Left ventricle myocardium superior (tissue), 1 donor: ENCODE measurements around the gene XAGE1A. TPM values are rescaled to one million over a fixed set of nuclear protein-coding genes. Genes with fewer than 3 reads are reported as not detected.
"Not testable (repeated sequence)": the region's sequence is repeated elsewhere in the genome, so short reads cannot be mapped to it uniquely, and the experiment has no call there.

Source experiments
- ATAC-seq: fragments of 200-7000 bp; cut with Tn5 transposase; one replicate; pipeline ENCODE4 v1.9.1; 2020; ENCODE audit warnings: mild to moderate bottlenecking, moderate library complexity
- DNase-seq: peaks from one replicate; pipeline ENCODE4 v3.0.0-alpha.2; 2020
- intact Hi-C: fragments of 100-400 bp; cut with micrococcal nuclease; formaldehyde crosslinking; loops from one replicate; pipeline ENCODE4 v1.11.0; 2022
- long read RNA-seq: library from polyadenylated mRNA; unstranded; transcript quantifications from one replicate; pipeline ENCODE4 v2.0.0, GENCODE V29; 2021
- total RNA-seq: library from RNA; stranded (reverse); fragmentation: NEBNext Ultra II Directional; extraction: Animal tissue kit (Norgen Biotek cat#: 25700); gene quantifications from one replicate; pipeline ENCODE4 v1.2.1, GENCODE V29; 2021
- donor health status: DM: no; HTN: yes; CAD: no; lungs with severe emphysema.

XAGE1A gene, protein sequence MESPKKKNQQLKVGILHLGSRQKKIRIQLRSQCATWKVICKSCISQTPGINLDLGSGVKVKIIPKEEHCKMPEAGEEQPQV
- not detected for total RNA-seq
- long read RNA-seq = 0 reads

DNA sequence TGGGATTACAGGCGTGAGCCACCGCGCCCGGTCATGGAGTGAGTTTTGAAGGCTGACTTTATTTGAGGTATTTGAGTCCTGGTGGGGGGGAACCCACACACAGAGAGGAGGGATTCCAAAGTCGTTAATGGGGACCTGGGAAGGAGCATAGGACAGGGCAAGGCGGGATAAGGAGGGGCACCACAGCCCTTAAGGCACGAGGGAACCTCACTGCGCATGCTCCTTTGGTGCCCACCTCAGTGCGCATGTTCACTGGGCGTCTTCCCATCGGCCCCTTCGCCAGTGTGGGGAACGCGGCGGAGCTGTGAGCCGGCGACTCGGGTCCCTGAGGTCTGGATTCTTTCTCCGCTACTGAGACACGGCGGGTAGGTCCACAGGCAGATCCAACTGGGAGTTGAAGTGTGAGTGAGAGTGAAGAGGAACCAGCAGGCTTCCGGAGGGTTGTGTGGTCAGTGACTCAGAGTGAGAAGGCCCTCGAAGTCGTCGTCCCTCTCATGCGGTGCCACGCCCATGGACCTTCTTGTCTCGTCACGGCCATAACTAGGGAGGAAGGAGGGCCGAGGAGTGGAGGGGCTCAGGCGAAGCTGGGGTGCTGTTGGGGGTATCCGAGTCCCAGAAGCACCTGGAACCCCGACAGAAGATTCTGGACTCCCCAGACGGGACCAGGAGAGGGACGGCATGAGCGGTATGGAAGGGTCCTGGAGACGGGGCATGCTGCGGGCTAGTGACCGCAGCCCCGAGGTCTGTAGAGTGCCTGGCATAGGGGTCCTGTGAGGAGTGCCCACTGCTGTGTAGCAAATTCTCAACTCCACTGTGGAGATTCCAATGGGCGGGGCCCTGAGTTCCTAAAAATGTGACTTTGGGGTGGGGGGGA is at the start of gene XAGE1A:
Gene XAGE1A, plus strand, starts transcription at position 264 of the 874 bp plus-strand sequence. CDS start 1,554 bp downstream, outside the sequence.
- intact Hi-C loops, ATAC-seq, DNase-seq: not testable (repeated sequence)

DNA sequence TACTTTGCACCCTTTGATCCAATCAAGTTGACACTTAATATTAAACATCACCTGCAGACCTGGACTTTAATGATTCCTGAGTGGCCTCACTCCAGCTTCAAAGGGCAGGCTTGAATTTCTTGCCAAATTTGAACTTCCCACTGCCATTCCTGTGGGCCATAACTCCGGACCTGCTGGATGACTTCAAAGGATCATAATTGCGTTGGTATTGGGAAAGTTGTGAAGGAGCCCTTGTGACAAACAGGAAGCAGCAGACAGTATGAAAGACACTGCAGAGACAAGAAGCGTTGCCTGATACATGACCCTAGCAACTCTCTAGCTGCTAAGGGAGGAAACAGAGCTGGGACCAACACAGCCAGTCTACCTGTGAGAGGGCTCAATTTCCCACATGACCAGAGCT is 43.6 kb upstream of the XAGE1A start:
- DNase-seq, intact Hi-C loops, ATAC-seq: not testable (repeated sequence)

DNA sequence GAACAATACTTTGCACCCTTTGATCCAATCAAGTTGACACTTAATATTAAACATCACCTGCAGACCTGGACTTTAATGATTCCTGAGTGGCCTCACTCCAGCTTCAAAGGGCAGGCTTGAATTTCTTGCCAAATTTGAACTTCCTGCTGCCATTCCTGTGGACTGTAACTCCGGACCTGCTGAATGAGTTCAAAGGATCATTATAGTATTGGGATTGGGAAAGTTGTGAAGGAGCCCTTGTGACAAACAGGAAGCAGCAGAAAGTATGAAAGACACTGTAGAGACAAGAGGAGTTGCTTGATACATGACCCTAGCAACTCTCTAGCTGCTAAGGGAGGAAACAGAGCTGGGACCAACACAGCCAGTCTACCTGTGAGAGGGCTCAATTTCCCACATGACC is 24.3 kb upstream of the XAGE1A start:
- not testable (repeated sequence) for DNase-seq, ATAC-seq

DNA sequence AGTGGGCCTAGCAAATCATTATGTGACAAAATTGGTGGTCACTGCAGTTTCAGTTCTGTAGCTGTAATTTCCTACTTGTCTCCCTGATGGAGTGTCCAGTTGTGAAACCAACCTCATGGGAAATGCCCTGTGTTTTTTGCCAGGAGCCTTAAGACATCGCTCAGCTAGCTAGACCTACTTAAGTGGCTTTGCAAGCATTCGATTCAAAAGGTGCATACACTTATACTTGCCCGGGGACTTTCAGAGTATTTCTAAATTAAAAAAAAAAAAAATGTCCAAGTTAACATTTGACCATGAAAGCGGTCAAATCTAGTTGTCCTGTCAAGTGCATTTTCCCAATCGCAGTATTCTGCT is 788 bp downstream of the XAGE1A start:
- DNase-seq, intact Hi-C loops, ATAC-seq: not testable (repeated sequence)

More for the DNA sequence above, 24.3 kb upstream of the XAGE1A start:
- intact Hi-C loops = not testable (repeated sequence)

DNA sequence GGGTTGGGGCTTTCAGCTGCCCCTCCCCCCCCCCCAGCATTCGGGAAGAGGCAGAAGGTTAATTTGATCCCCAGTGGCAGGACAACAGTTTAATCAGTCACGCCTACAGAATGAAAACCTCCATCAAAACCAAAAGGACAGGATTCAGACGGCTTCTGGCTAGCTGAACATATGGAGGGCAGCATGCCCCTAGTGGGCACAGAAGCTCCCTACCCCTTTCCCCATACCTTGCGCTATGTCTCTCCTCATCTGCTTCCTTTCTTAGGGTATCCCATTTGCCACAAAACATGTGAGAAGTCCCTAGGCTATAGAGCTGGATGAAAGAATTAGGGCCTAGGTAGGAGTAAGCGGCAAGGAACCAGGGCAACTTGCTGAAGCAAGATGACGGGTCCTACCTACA is 5.8 kb downstream of the XAGE1A start:
- DNase-seq, intact Hi-C loops, ATAC-seq: not testable (repeated sequence)

DNA sequence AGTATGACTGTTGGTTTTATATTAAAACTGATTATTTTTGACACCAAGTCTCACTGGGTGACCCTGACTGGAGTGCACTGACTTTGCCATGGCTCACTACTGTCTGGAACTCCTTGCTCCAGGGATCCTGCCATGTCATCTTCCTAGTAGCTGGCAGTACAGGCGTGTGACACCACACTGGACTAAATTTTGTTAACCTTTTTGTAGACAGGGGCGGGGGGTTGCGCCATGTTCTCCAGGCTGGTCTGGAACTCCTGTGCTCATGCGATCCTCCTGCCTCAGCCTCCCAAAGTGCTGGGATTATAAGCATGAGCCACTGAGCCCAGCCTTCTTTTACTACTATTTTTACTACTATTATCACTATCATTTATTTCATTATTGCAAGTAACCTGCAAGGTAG is 8.9 kb downstream of the XAGE1A start:
- DNase-seq (no peak), ATAC-seq (no peak)
- intact Hi-C loops = no loop called here

DNA sequence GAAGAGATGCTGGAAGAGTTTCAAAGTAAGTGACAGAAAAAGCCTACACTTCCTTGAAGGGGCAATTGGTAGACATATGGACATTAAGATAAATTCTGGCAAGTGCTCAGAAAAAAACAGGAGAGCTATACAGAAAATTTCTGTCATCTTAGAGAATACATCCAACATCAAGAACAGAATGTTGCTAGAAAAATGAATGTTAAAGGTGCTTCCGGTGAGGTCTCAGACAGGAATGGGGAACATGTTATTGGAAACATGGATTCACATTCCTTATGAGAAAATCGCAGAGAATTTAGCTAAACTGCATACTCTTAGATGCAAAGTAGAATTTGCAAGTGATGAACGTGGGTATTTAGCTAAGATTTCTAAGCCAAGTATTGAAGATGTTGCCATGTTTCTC is 11.7 kb downstream of the XAGE1A start:
- ATAC-seq (no peak), DNase-seq (no peak)
- intact Hi-C loops = no loop called here

DNA sequence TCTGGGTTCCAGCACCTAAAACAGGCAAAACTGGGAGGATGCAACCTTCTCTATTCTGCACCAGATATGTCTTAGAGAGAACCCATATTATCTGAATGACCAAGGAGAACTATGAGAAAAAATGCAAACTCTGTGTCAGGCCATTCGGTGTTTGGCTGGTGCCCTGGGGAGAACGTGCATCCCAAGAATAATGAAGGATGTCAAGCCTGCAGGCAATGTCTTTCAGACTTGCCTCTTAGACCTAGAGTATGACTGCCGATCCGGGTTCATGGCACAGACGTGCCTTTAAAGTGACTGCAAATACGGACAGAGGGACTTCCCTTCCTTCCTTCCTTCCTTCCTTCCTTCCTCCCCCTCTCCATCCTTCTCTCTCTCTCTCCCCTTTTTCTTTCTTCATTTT is 14.3 kb downstream of the XAGE1A start:
- no peak for DNase-seq
- intact Hi-C loops = no loop called here
- ATAC-seq = no peak

DNA sequence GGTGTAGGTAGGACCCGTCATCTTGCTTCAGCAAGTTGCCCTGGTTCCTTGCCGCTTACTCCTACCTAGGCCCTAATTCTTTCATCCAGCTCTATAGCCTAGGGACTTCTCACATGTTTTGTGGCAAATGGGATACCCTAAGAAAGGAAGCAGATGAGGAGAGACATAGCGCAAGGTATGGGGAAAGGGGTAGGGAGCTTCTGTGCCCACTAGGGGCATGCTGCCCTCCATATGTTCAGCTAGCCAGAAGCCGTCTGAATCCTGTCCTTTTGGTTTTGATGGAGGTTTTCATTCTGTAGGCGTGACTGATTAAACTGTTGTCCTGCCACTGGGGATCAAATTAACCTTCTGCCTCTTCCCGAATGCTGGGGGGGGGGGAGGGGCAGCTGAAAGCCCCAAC is 15.5 kb downstream of the XAGE1A start:
- DNase-seq, ATAC-seq, intact Hi-C loops: not testable (repeated sequence)

DNA sequence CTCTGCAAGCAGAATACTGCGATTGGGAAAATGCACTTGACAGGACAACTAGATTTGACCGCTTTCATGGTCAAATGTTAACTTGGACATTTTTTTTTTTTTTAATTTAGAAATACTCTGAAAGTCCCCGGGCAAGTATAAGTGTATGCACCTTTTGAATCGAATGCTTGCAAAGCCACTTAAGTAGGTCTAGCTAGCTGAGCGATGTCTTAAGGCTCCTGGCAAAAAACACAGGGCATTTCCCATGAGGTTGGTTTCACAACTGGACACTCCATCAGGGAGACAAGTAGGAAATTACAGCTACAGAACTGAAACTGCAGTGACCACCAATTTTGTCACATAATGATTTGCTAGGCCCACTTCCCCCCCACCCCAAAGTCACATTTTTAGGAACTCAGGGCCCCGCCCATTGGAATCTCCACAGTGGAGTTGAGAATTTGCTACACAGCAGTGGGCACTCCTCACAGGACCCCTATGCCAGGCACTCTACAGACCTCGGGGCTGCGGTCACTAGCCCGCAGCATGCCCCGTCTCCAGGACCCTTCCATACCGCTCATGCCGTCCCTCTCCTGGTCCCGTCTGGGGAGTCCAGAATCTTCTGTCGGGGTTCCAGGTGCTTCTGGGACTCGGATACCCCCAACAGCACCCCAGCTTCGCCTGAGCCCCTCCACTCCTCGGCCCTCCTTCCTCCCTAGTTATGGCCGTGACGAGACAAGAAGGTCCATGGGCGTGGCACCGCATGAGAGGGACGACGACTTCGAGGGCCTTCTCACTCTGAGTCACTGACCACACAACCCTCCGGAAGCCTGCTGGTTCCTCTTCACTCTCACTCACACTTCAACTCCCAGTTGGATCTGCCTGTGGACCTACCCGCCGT is 20.7 kb downstream of the XAGE1A start:
- intact Hi-C loops, DNase-seq, ATAC-seq: not testable (repeated sequence)

DNA sequence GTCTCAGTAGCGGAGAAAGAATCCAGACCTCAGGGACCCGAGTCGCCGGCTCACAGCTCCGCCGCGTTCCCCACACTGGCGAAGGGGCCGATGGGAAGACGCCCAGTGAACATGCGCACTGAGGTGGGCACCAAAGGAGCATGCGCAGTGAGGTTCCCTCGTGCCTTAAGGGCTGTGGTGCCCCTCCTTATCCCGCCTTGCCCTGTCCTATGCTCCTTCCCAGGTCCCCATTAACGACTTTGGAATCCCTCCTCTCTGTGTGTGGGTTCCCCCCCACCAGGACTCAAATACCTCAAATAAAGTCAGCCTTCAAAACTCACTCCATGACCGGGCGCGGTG is 21.3 kb downstream of the XAGE1A start, which contains the start of gene XAGE1B:
Gene XAGE1B, minus strand, starts transcription at position 77 of the 339 bp plus-strand sequence. CDS start 1,536 bp downstream, outside the sequence.
- intact Hi-C loops = not testable (repeated sequence)

DNA sequence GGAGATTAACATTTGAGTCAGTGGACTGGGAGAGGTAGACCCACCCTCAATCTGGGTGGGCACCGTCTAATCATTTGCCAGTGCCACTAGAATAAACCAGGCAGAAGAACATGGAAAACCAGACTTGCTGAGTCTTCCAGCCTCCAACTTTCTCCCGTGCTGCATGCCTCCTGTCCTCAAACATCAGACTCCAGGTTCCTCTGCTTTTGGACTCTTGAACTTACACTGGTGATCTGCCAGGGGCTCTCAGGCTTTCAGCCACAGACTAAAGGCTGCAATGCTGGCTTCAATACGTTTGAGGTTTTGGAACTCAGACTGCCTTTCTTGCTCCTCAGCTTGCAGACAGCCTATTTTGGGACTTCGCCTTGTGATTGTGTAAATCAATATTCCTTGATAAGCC is 45.4 kb downstream of the XAGE1A start:
- intact Hi-C loops, DNase-seq, ATAC-seq: not testable (repeated sequence)

More for the DNA sequence above, 21.3 kb downstream of the XAGE1A start, which contains the start of gene XAGE1B:
- not testable (repeated sequence) for DNase-seq, ATAC-seq

DNA sequence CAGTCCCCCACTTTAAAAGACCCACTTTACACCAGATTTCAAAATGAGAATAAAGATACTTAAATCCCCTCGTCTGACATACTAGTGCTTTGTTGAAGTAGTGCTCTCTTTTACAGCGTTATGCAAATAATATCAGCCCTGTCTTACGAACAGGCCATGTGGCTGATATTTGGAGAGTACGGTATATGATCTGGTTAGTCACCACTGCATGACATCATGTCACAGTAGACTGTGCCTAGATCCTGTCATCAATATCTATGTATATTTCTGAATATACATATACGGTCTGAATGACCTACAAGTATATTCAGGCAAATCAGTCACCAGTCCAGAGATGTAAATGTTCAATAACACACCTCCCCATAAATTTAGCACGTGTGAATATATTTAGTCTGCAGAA is 46.7 kb downstream of the XAGE1A start:
- DNase-seq (no peak), ATAC-seq (no peak)
- intact Hi-C loops = no loop called here

DNA sequence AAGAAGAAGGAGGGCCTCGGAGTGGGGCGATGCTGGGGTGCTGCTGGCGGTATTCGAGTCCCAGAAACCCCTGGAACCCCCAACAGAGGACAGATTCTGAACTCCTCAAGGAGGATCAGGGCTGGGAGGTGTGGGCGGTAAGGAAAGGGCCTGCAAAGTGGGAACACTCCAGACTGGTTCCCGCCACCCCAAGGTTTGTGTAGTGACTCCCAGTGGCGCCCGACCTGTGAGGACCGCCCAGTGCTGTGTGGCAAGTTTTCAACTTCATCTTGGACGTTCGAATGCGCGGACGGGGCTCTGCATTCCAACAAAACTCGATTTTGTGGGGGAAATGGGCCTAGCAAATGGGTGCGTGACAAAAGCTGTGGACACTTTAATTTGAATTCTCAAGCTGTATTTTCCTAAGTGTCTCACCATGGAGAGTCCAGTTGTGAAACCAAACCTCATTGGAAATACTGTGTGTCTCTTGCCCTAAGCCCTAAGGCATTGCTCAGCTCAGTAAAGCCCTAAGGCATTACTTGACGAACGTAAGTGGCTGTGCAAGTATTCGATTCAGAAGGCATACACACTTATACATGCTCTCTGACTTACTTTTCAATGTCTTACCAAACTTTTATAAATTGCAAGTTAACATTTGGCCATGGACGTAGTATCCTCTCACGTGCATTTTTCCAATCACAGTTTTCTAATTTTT is 48.7 kb downstream of the XAGE1A start:
- ATAC-seq (no peak), DNase-seq (no peak)

DNA sequence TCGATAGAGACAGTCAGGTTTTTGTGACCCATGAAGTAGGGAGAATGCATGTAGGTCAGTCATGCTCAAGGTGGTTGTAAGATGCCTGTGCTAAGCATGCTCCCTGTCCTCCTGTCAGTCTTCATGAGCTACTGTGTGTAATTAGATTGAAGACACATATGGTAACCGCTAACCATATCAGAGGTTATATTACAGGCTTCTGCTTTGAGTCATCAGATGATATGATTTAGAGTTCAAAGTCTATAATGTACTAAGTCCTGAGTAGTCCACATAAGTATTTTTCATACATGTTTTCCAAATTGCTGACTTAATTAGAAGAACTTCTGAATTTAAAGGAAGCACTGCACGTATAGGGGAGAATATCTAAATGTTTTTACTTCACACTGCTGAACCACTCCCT is 53.2 kb downstream of the XAGE1A start:
- intact Hi-C loops, DNase-seq, ATAC-seq: not testable (repeated sequence)

More for the DNA sequence above, 48.7 kb downstream of the XAGE1A start:
- intact Hi-C loops = no loop called here
